ENCODE measurements around the gene HOXA9. TPM values are rescaled to one million over a fixed set of nuclear protein-coding genes. Genes with fewer than 3 reads are reported as not detected.

HOXA9 gene
- total and polyA plus RNA-seq, 10 of the 15 experiments (the other 5 are each of a cell fraction or from before 2014, with no cell fraction given) = not detected

GRCh38 chr7:27128776-27129728 is 36.3 kb downstream of the HOXA9 start:
- no peak overlapping the region for H3K4me2 ChIP-seq (ENCODE audit: control insufficient read depth, insufficient read depth)
- no peak overlapping the region for H2AFZ ChIP-seq (ENCODE audit: control insufficient read depth, low read depth, low read length)
- ChIA-PET CTCF (interaction anchor here (0.9 kb wide), 1 partner anchor 21 kb away, joined by 4 read pairs; no protein-coding TSS in a partner anchor), RAD21 (ENCODE audit: unreplicated experiment) (no interaction called here), SMC1A (ENCODE audit: uncharacterized antibody, unreplicated experiment) (interaction anchor here (1.0 kb wide), 1 partner anchor 22 kb away, joined by 3 read pairs; no protein-coding TSS in a partner anchor), POLR2A (no interaction called here)
- H3K9ac ChIP-seq (ENCODE audit: control insufficient read depth, insufficient read depth, low read length) = no peak overlapping the region
- no peak overlapping the region for H3K27ac ChIP-seq (ENCODE audit: control insufficient read depth, insufficient read depth)
- no peaks in the 10 kb centered on the region for H3K79me2 ChIP-seq (ENCODE audit: control insufficient read depth, insufficient read depth, low read length)
- ATAC-seq = no peak
- BruUV-seq (replicated peaks) = no TSS peak
- H3K36me3 ChIP-seq (ENCODE audit: control insufficient read depth in 2 of 2, insufficient read depth in 2 of 2, low read length in 1 of 2) = no peaks in the 10 kb centered on the region
- intact Hi-C loops (cut with micrococcal nuclease; ENCODE audit: unreplicated experiment) (no loop called here), in situ Hi-C loops (cut with MboI) (no loop called here)
- FAIRE-seq = no peak
- H3K4me1 ChIP-seq (ENCODE audit: control insufficient read depth, insufficient read depth, low read length) = no peaks in the 10 kb centered on the region
- H3K27me3 ChIP-seq (replicated peaks in 1 of 2; ENCODE audit: control insufficient read depth in 2 of 2, insufficient read depth in 2 of 2, low read length in 1 of 2) = peaks cover 0 to 2% of the 10 kb centered on the region in 2 experiments; a peak in 2 of 4 replicates
- no peaks in the 10 kb centered on the region for H4K20me1 ChIP-seq (ENCODE audit: control insufficient read depth, insufficient read depth)
- H3K4me3 ChIP-seq = no peak overlapping the region
- no peaks in the 10 kb centered on the region; the same call in 2 of the 3 replicates for H3K9me3 ChIP-seq (replicated peaks; ENCODE audit: control insufficient read depth, insufficient read depth, low read length)
- DNase-seq (ENCODE audit: low read depth, low spot score) = no peak
- TF ChIP-seq USF1 (IDR thresholded peaks at IDR 0.05; ENCODE audit: borderline replicate concordance, extremely low read length, insufficient read depth, low read depth, low read length) = no peak
- TF ChIP-seq ESRRA (IDR thresholded peaks at IDR 0.05; ENCODE audit: low read length) = no peak
- no peak for TF ChIP-seq GATAD2B (conservative IDR thresholded peaks at IDR 0.05; ENCODE audit: low read depth)
- TF ChIP-seq NKRF (conservative IDR thresholded peaks at IDR 0.05) = no peak
- TF ChIP-seq MEF2B (IDR thresholded peaks at IDR 0.05; ENCODE audit: partially characterized antibody, poor library complexity, severe bottlenecking) = no peak
- no peak for TF ChIP-seq NR2F1 (conservative IDR thresholded peaks at IDR 0.05)
- no peak for TF ChIP-seq CHD2 (IDR thresholded peaks at IDR 0.05; ENCODE audit: borderline replicate concordance, low read depth, low read length)
- no peak for TF ChIP-seq IKZF1 (conservative IDR thresholded peaks at IDR 0.05)
- TF ChIP-seq CEBPB (IDR thresholded peaks at IDR 0.05; ENCODE audit: borderline replicate concordance in 1 of 2, low read depth in 2 of 2, low read length in 2 of 2) = no peak
- TF ChIP-seq SPI1 (IDR thresholded peaks at IDR 0.05; ENCODE audit: borderline replicate concordance, insufficient read depth, low read depth, low read length) = no peak
- no peak for TF ChIP-seq SKIL (IDR thresholded peaks at IDR 0.05; ENCODE audit: low read depth, poor library complexity, severe bottlenecking)
- TF ChIP-seq, protein P1, sequence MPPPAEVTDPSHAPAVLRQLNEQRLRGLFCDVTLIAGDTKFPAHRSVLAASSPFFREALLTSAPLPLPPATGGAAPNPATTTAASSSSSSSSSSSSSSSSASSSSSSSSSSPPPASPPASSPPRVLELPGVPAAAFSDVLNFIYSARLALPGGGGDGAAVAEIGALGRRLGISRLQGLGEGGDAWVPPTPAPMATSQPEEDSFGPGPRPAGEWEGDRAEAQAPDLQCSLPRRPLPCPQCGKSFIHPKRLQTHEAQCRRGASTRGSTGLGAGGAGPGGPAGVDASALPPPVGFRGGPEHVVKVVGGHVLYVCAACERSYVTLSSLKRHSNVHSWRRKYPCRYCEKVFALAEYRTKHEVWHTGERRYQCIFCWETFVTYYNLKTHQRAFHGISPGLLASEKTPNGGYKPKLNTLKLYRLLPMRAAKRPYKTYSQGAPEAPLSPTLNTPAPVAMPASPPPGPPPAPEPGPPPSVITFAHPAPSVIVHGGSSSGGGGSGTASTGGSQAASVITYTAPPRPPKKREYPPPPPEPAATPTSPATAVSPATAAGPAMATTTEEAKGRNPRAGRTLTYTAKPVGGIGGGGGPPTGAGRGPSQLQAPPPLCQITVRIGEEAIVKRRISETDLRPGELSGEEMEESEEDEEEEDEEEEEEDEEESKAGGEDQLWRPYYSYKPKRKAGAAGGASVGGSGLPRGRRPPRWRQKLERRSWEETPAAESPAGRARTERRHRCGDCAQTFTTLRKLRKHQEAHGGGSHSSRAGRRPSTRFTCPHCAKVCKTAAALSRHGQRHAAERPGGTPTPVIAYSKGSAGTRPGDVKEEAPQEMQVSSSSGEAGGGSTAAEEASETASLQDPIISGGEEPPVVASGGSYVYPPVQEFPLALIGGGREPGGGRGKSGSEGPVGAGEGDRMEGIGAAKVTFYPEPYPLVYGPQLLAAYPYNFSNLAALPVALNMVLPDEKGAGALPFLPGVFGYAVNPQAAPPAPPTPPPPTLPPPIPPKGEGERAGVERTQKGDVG (CRISPR knock-in tag; IDR thresholded peaks at IDR 0.05) = no peak
- WGBS (ENCODE audit: insufficient coverage, insufficient replicate concordance, low lambda C conversion rate, missing lambda C conversion rate) = 92% methylated on average over 28 of the region's 28 CpGs

Measured in GM12878 (cell line).